Activated CD8-positive, alpha-beta T cell treated with anti-CD3 and anti-CD28 coated beads for 36 hours (primary cell): ENCODE results near the gene SAFB2. TPM values are rescaled to one million over a fixed set of nuclear protein-coding genes. Genes with fewer than 3 reads are reported as not detected.
A peak's percentile ranks its signal among the peaks of the same experiment; 100 is the strongest.

Experiments
- ATAC-seq: fragments of 200-7000 bp; cut with Tn5 transposase; one replicate; pipeline ENCODE4 v1.10.0; 2021; ENCODE audit warnings: mild to moderate bottlenecking, moderate library complexity
- CTCF ChIA-PET: fragments of 350-600 bp; sonication (Branson Sonifier 250); formaldehyde crosslinking; loops from one replicate; lab custom pipeline; 2021; ENCODE audit warnings: antibody characterized with exemption; lab: Charles Lee
- POLR2A ChIA-PET: fragments of 350-600 bp; sonication (Branson Sonifier 250); formaldehyde crosslinking; loops from one replicate; lab custom pipeline; 2021; ENCODE audit warnings: antibody characterized with exemption; lab: Charles Lee
- DNase-seq: peaks from one replicate; pipeline ENCODE4 v3.0.0-alpha.2; 2020
- H3K27ac Mint-ChIP-seq: one replicate; pipeline ENCODE4 v1.8.0; 2021; ENCODE audit warnings: mild to moderate bottlenecking, mixed read lengths
- H3K27me3 Mint-ChIP-seq: one replicate; pipeline ENCODE4 v1.8.0; 2021; ENCODE audit warnings: mixed read lengths
- H3K36me3 Mint-ChIP-seq: one replicate; pipeline ENCODE4 v1.8.0; 2021; ENCODE audit warnings: low read depth, mixed read lengths
- H3K4me1 Mint-ChIP-seq: one replicate; pipeline ENCODE4 v1.8.0; 2021; ENCODE audit warnings: low read depth, mixed read lengths
- H3K4me3 Mint-ChIP-seq: one replicate; pipeline ENCODE4 v1.8.0; 2021; ENCODE audit warnings: mild to moderate bottlenecking, moderate library complexity, mixed read lengths
- H3K9me3 Mint-ChIP-seq: one replicate; pipeline ENCODE4 v1.8.0; 2021; ENCODE audit warnings: mixed read lengths
- intact Hi-C: fragments of 100-400 bp; cut with micrococcal nuclease; formaldehyde crosslinking; loops from one replicate; pipeline ENCODE4 v1.10.0; 2022
- total RNA-seq, 2 experiments: library from RNA; stranded (reverse); gene quantifications; one replicate each; pipeline ENCODE4 v1.2.3, GENCODE V29; 2021
- TF ChIP-seq, protein P1 (sequence below): fragments of 200-600 bp; IDR thresholded peaks from one replicate; pipeline ENCODE4 v1.8.0; 2022; ENCODE audit warnings: antibody characterized with exemption, mild to moderate bottlenecking

Gene SAFB2
- total RNA-seq, 2 experiments from 2014 or later, result 70.8 to 78.0 TPM

DNA sequence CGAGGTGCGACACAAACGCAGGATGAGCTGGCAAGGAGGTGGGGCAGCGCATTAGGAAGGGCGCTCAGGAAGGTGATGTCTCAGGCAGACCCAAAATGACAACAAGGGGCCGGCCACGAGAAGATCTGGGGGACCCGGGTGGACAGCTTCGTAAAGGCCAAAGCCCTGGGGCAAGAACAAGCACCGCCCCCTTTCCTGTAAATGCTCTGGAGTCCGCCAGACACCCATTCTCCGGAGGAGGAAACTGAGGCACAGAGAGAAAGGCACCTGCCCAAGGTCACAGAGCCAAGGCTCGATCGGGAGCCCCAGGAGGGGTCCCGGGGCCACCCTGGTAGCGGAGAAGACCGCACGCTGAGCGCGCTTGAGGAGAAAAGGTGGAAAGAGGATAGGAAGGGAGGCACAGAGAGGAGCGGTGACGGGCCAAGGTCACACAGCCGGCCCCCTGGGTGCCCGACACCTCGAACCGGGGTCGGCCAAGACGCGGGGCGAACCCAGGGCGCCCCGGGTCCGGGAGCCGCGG is 571 bp downstream of the SAFB2 start:
- no peaks in the 10 kb centered on the region for H3K27me3 Mint-ChIP-seq
- CTCF ChIA-PET, result interaction anchor here (1.4 to 4.2 kb wide), 3 partner anchors 66 to 813 kb away, joined by 3 to 32 read pairs (median 5); partner anchors contain the start of genes CATSPERD, LONP1 and RPL36
- intact Hi-C loops, result loop anchor here (5.0 kb wide), 1 partner anchor 60 kb away; the partner anchor contains the start of genes HSD11B1L and MICOS13
- peak overlapping the region; percentile 100 for H3K4me3 Mint-ChIP-seq
- ATAC-seq (no peak), DNase-seq (peak; percentile 39)
- POLR2A ChIA-PET, result interaction anchor here (0.6 to 5.7 kb wide), 14 partner anchors 10 to 831 kb away, joined by 3 to 17 read pairs (median 9); partner anchors contain the start of genes RPL36 and VMAC
- H3K36me3 Mint-ChIP-seq, result peaks cover 70% of the 10 kb centered on the region
- no peaks in the 10 kb centered on the region for H3K9me3 Mint-ChIP-seq
- TF ChIP-seq, protein P1, sequence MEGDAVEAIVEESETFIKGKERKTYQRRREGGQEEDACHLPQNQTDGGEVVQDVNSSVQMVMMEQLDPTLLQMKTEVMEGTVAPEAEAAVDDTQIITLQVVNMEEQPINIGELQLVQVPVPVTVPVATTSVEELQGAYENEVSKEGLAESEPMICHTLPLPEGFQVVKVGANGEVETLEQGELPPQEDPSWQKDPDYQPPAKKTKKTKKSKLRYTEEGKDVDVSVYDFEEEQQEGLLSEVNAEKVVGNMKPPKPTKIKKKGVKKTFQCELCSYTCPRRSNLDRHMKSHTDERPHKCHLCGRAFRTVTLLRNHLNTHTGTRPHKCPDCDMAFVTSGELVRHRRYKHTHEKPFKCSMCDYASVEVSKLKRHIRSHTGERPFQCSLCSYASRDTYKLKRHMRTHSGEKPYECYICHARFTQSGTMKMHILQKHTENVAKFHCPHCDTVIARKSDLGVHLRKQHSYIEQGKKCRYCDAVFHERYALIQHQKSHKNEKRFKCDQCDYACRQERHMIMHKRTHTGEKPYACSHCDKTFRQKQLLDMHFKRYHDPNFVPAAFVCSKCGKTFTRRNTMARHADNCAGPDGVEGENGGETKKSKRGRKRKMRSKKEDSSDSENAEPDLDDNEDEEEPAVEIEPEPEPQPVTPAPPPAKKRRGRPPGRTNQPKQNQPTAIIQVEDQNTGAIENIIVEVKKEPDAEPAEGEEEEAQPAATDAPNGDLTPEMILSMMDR, result no peak
- H3K27ac Mint-ChIP-seq, result peak overlapping the region; percentile 100
- peaks cover 62% of the 10 kb centered on the region for H3K4me1 Mint-ChIP-seq

DNA sequence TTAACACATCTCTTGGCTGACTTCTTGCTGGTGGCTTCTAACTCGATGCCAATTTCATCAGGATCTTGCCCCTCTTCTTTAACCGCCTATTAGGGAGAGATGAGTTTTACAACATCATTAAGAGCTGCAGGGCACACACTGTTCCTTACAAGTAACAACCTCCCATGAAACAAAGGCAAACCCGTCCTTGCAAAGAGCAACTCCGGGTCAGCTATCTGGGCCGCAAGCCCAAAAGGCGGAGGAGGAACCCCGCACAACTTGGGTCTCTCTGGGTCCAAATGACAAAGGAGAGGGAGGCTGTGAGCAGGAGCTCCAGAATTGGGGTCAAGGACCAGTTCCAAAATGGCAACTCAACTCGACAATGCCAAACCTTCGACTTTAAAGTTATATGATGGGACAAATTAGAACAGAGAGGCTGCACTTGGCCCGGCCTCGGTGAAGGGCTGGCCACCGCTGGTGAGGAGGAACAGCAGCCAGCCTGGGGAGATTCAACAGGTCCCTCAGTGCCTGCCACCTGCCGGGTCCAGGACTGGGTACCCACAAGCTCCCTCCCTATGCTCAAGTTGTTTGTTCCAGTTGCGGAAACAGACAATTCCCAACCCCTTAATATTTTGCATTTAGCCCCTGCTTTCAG is 1.1 kb downstream of the SAFB2 start:
- POLR2A ChIA-PET, result interaction anchor here (1.4 to 5.7 kb wide), 11 partner anchors 9 to 97 kb away, joined by 3 to 17 read pairs (median 12); partner anchors contain the start of gene RPL36
- ATAC-seq (no peak), DNase-seq (no peak)
- Mint-ChIP-seq H3K27ac (peak overlapping the region; percentile 100), H3K9me3 (no peaks in the 10 kb centered on the region), H3K4me3 (peak overlapping the region; percentile 100), H3K36me3 (peaks cover 65% of the 10 kb centered on the region), H3K27me3 (no peaks in the 10 kb centered on the region), H3K4me1 (peaks cover 56% of the 10 kb centered on the region)
- CTCF ChIA-PET, result interaction anchor here (1.6 to 4.2 kb wide), 2 partner anchors 67 to 813 kb away, joined by 3 to 32 read pairs; partner anchors contain the start of gene RPL36
- TF ChIP-seq, protein P1, result no peak
- intact Hi-C loops, result loop anchor here (5.0 kb wide), 1 partner anchor 61 kb away; the partner anchor contains the start of genes HSD11B1L and MICOS13

DNA sequence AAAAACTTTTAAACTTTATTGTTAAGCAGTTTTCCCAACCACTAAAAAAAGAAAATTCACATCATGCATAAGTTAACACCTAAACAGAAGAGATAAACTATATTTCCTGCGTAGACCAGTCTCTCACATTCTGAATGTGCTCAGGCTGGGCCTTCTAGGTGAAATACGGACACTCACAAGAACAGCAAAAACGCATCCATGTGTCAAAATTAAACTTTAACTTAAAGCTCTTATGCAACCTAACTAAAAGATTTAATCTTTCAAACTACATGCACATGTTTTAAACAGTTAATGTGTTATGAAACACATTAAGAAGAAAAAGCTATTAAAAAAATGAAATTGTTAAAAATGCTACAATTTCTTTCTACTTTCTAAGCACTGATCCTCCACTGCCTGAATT is 2.6 kb downstream of the SAFB2 start:
- intact Hi-C loops, result loop anchor here (5.0 kb wide), 1 partner anchor 62 kb away; the partner anchor contains the start of genes HSD11B1L and MICOS13
- TF ChIP-seq, protein P1, result no peak
- ATAC-seq (no peak), DNase-seq (no peak)
- ChIA-PET POLR2A (interaction anchor here (0.6 to 5.7 kb wide), 5 partner anchors 11 to 71 kb away, joined by 3 to 17 read pairs (median 4); partner anchors contain the start of gene RPL36), CTCF (interaction anchor here (0.7 to 4.2 kb wide), 5 partner anchors 10 to 184 kb away, joined by 3 to 32 read pairs (median 3); partner anchors contain the start of gene RPL36)
- Mint-ChIP-seq H3K27ac (peak overlapping the region; percentile 66), H3K4me3 (peak overlapping the region; percentile 100), H3K9me3 (no peaks in the 10 kb centered on the region), H3K36me3 (peaks cover 58% of the 10 kb centered on the region), H3K27me3 (no peaks in the 10 kb centered on the region), H3K4me1 (peaks cover 45% of the 10 kb centered on the region)

DNA sequence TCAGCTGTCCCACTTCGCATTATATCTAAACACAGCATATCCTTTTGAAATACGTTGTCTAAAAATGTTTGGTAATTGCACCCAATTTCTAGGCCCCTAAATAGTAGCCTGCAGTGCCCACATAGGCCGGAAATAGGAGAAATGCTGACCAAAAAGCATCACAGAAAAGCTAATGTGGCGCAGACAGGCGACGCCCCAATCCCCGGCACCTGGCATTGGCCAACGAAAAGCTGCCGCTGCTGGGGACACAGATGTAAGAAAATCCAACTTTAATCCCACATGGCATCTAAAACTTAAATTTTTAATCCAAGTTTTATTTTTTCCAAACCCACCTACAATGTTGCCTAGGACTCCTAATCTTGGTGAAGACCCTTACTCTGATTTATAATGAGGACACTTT is 4.0 kb downstream of the SAFB2 start:
- intact Hi-C loops, result no loop called here

More for the DNA sequence above, 4.0 kb downstream of the SAFB2 start:
- Mint-ChIP-seq H3K36me3 (peaks cover 61% of the 10 kb centered on the region), H3K4me3 (peak overlapping the region; percentile 3), H3K9me3 (no peaks in the 10 kb centered on the region), H3K27ac (peak overlapping the region; percentile 68), H3K27me3 (no peaks in the 10 kb centered on the region), H3K4me1 (peaks cover 39% of the 10 kb centered on the region)
- ATAC-seq, result no peak
- TF ChIP-seq, protein P1, result no peak
- ChIA-PET POLR2A (interaction anchor here (0.6 to 5.7 kb wide), 5 partner anchors 14 to 286 kb away, joined by 3 to 17 read pairs (median 4); no protein-coding TSS in a partner anchor), CTCF (interaction anchor here (0.9 to 1.6 kb wide), 3 partner anchors 70 to 185 kb away, joined by 3 to 4 read pairs (median 4); partner anchors contain the start of gene RPL36)
- DNase-seq, result no peak
